Ovary (tissue), 9 donors: ENCODE data around the gene KLHL35. TPM values are rescaled to one million over a fixed set of nuclear protein-coding genes. Genes with fewer than 3 reads are reported as not detected.

ENCODE experiments used
- DNase-seq, 5 donors: peaks; one replicate each; pipeline ENCODE4 v3.0.0-alpha.2; 2019 to 2020
- H3K27ac ChIP-seq, 2 donors: fragments of 200-600 bp; one replicate each; pipeline versions ENCODE4 v1.5.1 to v1.8.0; 2019 to 2022
- H3K27me3 ChIP-seq: fragments of 200-600 bp; one replicate; pipeline ENCODE4 v1.8.0; 2022
- H3K36me3 ChIP-seq: fragments of 200-600 bp; sonication (generic); one replicate; pipeline ENCODE4 v1.5.1; 2019
- H3K4me1 ChIP-seq: one replicate; pipeline ENCODE4 v1.8.1; 2013; ENCODE audit warnings: mild to moderate bottlenecking, moderate library complexity; ENCODE audit not compliant: insufficient read depth
- H3K4me3 ChIP-seq: fragments of 200-600 bp; sonication (generic); one replicate; pipeline ENCODE4 v1.5.1; 2017
- H3K9me3 ChIP-seq, 2 donors: fragments of 200-600 bp in 1 of 2; sonication (generic) in 1 of 2; one replicate each; pipeline versions ENCODE4 v1.5.1 to v1.8.1; 2013 to 2019; ENCODE audit warnings: mild to moderate bottlenecking in 1 of 2, moderate library complexity in 1 of 2
- EP300 ChIP-seq: sonication (generic); formaldehyde crosslinking; IDR thresholded peaks from one replicate; pipeline ENCODE4 v1.6.1; 2017; ENCODE audit warnings: antibody characterized with exemption
- POLR2A ChIP-seq: fragments of 450-650 bp; IDR thresholded peaks from one replicate; pipeline ENCODE4 v1.6.1; 2017; ENCODE audit warnings: antibody characterized with exemption, mild to moderate bottlenecking, moderate library complexity
- WGBS, 3 donors: extraction: QIAGEN DNeasy Blood & Tissue Kit in 1 of 3; methylation state at CpG; one replicate each; pipeline versions ENCODE4 v1.1.5 to v1.1.7; 2013 to 2017; 5-methylcytosine and 5-hydroxymethylcytosine counted together
- intact Hi-C, 4 donors: fragments of 100-400 bp; cut with DNase I; formaldehyde crosslinking; loops; one replicate each; pipeline versions ENCODE4 v1.11.0 to v1.15.1; 2022 to 2023
- polyA plus RNA-seq, 2 donors: library from polyadenylated mRNA; stranded (reverse); fragments of 200-250 nt in 1 of 2; fragments of 350-450 nt in 1 of 2; fragmentation: Illumina TruSeq in 1 of 2; extraction: RNeasy Lipid Tissue Mini Kit (QIAGEN cat#74804) in 1 of 2; gene quantifications; one replicate each; pipeline ENCODE4 v1.2.3, GENCODE V29; 2013 to 2014
- total RNA-seq, 7 donors: library from RNA; depleted of rRNA in 2 of 7; stranded (reverse); fragments of >200 nt in 2 of 7; fragmentation: NEBNext Ultra II Directional in 3 of 7; extraction: Animal tissue kit (Norgen Biotek cat#: 25700) in 3 of 7; gene quantifications; one replicate each; pipeline versions ENCODE4 v1.1.0 to v1.2.4, GENCODE V29; 2016 to 2023
- TF ChIP-seq, protein P1 (sequence below), 3 donors: fragments of 450-650 bp in 2 of 3; fragments of 200-600 bp in 1 of 3; IDR thresholded peaks; one replicate each; pipeline versions ENCODE4 v1.5.1 to v1.8.0; 2016 to 2022; ENCODE audit warnings: antibody characterized with exemption in 3 of 3, mild to moderate bottlenecking in 1 of 3
- donor health status: DM: no; HTN: no; CAD: no; lungs with moderate emphysema.
- donor health status: DM: no; HTN: no; CAD: no.
- donor health status: Bipolar disorder and iron deficiency.
- donor health status: DM: yes; HTN: yes; CAD: no.
- donor health status: DM: no; HTN: no; CAD: no.
- donor health status: DM: yes; HTN: yes; CAD: no.

KLHL35 gene
- total and polyA plus RNA-seq, 9 donors: 0.07 to 1.1 (median 0.34) TPM; not detected in 2

DNA sequence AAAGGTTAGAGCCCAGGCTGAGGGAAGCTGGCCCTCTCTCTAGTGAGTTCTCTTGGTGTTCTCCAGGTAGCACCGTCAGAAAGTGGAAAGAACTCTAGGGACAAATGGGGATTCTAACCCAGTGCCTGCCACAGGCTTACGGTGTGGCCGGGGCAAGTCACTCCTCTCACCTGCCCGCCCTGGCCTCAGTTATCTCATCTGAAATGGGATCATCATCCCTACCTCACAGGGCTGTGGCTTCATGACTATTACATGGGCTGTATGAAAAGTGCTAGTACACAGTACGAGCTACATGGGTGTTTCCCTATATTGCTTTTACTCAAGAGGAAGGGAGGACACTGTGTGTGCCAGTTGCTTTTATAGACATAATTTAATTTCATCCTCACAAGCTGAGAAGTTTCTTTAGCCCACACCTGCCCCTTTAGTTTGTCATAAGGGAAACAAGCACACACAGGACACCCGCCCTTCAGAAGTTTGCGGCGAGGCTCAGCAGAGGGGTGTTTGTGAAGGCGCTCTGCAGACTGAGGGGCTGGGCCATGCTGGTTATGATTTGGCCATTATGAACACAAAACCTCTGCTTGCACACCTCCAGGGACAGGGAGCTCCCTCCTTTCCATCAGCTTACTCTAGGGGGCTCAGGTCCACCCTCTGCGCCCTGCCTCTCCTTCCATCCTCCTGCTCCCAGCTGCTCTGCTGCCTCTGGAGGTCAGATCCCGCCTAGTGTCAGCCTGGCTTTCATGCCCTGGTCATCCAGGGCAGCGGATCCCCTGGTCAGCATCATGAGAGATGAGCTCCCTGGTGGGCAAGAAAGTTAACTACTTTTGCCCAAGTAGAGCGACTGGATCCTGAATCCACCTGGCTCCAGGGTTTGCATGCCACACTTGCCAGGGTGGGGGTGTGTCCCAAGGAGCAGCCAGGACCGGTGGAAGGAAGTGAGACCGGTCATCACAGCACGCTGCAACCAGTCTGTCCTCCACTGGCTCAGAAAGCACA is 1.2 kb downstream of the KLHL35 start:
- 50 to 54% (median 51%) methylated on average over 16 of the region's 16 CpGs for WGBS, 3 donors
- Histone ChIP-seq H3K4me1 (peaks cover 5% of the 10 kb centered on the region), H3K4me3 (no peak overlapping the region), H3K36me3 (no peaks in the 10 kb centered on the region), H3K27me3 (peaks cover 5% of the 10 kb centered on the region), H3K9me3 (no peaks in the 10 kb centered on the region), H3K27ac (no peak overlapping the region)
- no peak for DNase-seq
- intact Hi-C loops: no loop called here
- TF ChIP-seq EP300 (no peak), POLR2A (no peak)
- TF ChIP-seq, protein P1, sequence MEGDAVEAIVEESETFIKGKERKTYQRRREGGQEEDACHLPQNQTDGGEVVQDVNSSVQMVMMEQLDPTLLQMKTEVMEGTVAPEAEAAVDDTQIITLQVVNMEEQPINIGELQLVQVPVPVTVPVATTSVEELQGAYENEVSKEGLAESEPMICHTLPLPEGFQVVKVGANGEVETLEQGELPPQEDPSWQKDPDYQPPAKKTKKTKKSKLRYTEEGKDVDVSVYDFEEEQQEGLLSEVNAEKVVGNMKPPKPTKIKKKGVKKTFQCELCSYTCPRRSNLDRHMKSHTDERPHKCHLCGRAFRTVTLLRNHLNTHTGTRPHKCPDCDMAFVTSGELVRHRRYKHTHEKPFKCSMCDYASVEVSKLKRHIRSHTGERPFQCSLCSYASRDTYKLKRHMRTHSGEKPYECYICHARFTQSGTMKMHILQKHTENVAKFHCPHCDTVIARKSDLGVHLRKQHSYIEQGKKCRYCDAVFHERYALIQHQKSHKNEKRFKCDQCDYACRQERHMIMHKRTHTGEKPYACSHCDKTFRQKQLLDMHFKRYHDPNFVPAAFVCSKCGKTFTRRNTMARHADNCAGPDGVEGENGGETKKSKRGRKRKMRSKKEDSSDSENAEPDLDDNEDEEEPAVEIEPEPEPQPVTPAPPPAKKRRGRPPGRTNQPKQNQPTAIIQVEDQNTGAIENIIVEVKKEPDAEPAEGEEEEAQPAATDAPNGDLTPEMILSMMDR (IDR thresholded peaks at IDR 0.05): no peak

GRCh38 chr11:75430714-75431532 is 2.1 kb downstream of the KLHL35 start:
- Histone ChIP-seq H3K9me3 (no peaks in the 10 kb centered on the region), H3K4me3 (no peak overlapping the region), H3K27ac (no peak overlapping the region), H3K27me3 (peaks cover 5% of the 10 kb centered on the region), H3K36me3 (no peaks in the 10 kb centered on the region), H3K4me1 (peaks cover 5% of the 10 kb centered on the region)
- TF ChIP-seq POLR2A (no peak), EP300 (no peak)
- TF ChIP-seq, protein P1 (IDR thresholded peaks at IDR 0.05): no peak
- 21 to 28% (median 27%) methylated on average over 31 to 32 of the region's 32 CpGs for WGBS, 3 donors
- DNase-seq: no peak
- intact Hi-C loops: no loop called here

DNA sequence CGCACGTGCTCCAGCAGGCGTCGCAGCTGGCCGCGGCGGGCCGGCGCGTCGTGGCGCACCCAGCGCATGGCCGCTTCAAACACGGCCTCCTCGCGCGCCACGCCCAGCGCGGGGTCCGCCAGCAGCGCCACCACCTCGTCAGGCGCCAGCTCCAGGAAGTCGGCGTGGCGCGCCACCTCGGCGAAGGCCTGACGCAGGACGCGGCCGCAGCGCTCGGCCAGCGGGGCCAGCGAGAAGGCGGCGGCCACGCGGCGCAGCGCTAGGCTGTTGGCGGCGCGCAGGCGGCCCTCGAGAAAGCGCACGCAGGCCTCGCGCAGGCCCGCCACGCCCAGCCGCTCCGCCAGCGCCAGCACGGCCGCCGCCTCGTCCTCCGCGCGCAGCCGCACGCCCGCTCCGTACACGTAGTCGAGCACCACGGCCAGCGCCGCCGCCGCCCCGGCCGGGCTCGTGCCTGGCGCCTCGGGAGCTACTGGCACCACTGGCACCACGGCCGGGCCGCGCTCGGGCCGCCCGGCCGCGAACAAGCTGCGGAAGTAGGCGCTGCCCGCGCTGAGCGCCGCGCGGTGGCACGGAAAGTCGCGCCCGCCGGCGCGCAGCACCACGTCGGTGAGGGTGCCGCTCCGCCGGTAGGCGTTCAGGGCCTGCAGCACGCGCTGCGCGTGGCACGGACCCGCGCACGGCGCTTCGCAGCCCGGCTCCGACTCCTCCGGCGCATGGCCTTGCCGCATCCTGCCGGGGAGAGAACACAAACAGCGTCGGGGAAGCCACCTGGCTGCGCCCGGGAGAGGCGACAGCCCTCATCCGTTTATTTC is 2.9 kb downstream of the KLHL35 start:
- no peak for TF ChIP-seq POLR2A
- TF ChIP-seq, protein P1 (IDR thresholded peaks at IDR 0.05): no peak
- no peak for TF ChIP-seq EP300

DNA sequence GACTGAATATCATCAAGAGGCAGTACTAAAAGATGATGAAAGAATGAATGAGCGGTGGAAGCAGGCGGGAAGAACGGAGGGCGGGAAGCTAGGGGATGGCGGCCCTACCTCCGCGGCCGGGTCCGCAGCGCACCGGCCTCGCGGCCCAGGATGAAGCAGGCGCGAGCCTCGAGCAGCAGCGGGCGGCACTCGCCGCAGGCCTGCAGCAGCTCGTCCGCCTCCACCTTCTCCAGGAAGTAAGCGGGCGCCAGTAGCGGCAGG is 3.4 kb downstream of the KLHL35 start:
- WGBS, 3 donors: 19 to 22% (median 21%) methylated on average over 25 of the region's 25 CpGs
- Histone ChIP-seq H3K4me1 (peaks cover 5% of the 10 kb centered on the region), H3K36me3 (no peaks in the 10 kb centered on the region), H3K27me3 (peaks cover 5% of the 10 kb centered on the region), H3K9me3 (no peaks in the 10 kb centered on the region), H3K27ac (no peak overlapping the region), H3K4me3 (no peak overlapping the region)
- DNase-seq: no peak
- TF ChIP-seq, protein P1 (IDR thresholded peaks at IDR 0.05): no peak
- no peak for TF ChIP-seq POLR2A
- no peak for TF ChIP-seq EP300
- intact Hi-C loops: no loop called here

More for the DNA sequence above, 2.9 kb downstream of the KLHL35 start:
- H3K36me3 ChIP-seq: no peaks in the 10 kb centered on the region
- intact Hi-C loops: no loop called here
- WGBS, 3 donors: 1 to 3% (median 1%) methylated on average over 90 to 134 of the region's 134 CpGs
- peak in 2 of 5 donors; percentile 62 to 71 for DNase-seq
- H3K4me3 ChIP-seq: no peak overlapping the region
- H3K9me3 ChIP-seq: no peaks in the 10 kb centered on the region
- H3K4me1 ChIP-seq: peaks cover 5% of the 10 kb centered on the region
- no peak overlapping the region for H3K27ac ChIP-seq
- H3K27me3 ChIP-seq: peaks cover 5% of the 10 kb centered on the region
